Suprapubic skin (tissue), 4 donors: ENCODE data around the gene TBC1D25. TPM values are rescaled to one million over a fixed set of nuclear protein-coding genes. Genes with fewer than 3 reads are reported as not detected.
A peak's percentile ranks its signal among the peaks of the same experiment; 100 is the strongest.

ENCODE experiments used
- DNase-seq, 2 donors: peaks; one replicate each; pipeline ENCODE4 v3.0.0-alpha.2; 2019; ENCODE audit warnings: low spot score in 2 of 2
- H3K27ac ChIP-seq: fragments of 200-600 bp; sonication (generic); one replicate; pipeline ENCODE4 v1.5.1; 2019
- H3K27me3 ChIP-seq: fragments of 200-600 bp; sonication (generic); one replicate; pipeline ENCODE4 v1.5.1; 2019
- H3K36me3 ChIP-seq: fragments of 200-600 bp; sonication (generic); one replicate; pipeline ENCODE4 v1.5.1; 2019
- H3K4me1 ChIP-seq: fragments of 200-600 bp; sonication (generic); one replicate; pipeline ENCODE4 v1.5.1; 2019
- H3K4me3 ChIP-seq: fragments of 200-600 bp; sonication (generic); one replicate; pipeline ENCODE4 v1.5.1; 2019; ENCODE audit warnings: mild to moderate bottlenecking
- H3K9me3 ChIP-seq: fragments of 200-600 bp; sonication (generic); one replicate; pipeline ENCODE4 v1.5.1; 2019
- CTCF ChIP-seq, 2 donors: fragments of 200-600 bp in 1 of 2; fragments of 450-650 bp in 1 of 2; sonication (generic) in 1 of 2; IDR thresholded peaks; one replicate each; pipeline ENCODE4 v1.5.1; 2016 to 2019; ENCODE audit warnings: antibody characterized with exemption in 2 of 2, mild to moderate bottlenecking in 1 of 2, moderate library complexity in 1 of 2
- EP300 ChIP-seq: sonication (generic); formaldehyde crosslinking; IDR thresholded peaks from one replicate; pipeline ENCODE4 v1.6.1; 2017; ENCODE audit warnings: antibody characterized with exemption
- POLR2A ChIP-seq, 2 donors: fragments of 450-650 bp; IDR thresholded peaks; one replicate each; pipeline ENCODE4 v1.6.1; 2017; ENCODE audit warnings: antibody characterized with exemption in 2 of 2, mild to moderate bottlenecking in 2 of 2, moderate library complexity in 2 of 2
- POLR2AphosphoS5 ChIP-seq, 3 donors: sonication (generic); formaldehyde crosslinking; IDR thresholded peaks; one replicate each; pipeline ENCODE4 v1.6.1; 2017; ENCODE audit warnings: antibody characterized with exemption in 3 of 3
- WGBS: methylation state at CpG from one replicate; pipeline ENCODE4 v1.1.5; 2018; 5-methylcytosine and 5-hydroxymethylcytosine counted together
- total RNA-seq, 4 donors: library from RNA; depleted of rRNA; stranded (reverse); fragments of >200 nt; gene quantifications; one replicate each; pipeline ENCODE4 v1.1.0, GENCODE V29; 2016

The TBC1D25 gene
- total RNA-seq, 4 donors from 2014 or later: 12.9 to 21.2 (median 17.3) TPM

- WGBS: 51% methylated on average over 5 of the region's 5 CpGs
- peak overlapping the region; percentile 87 for H3K27ac ChIP-seq
Measured at GRCh38 chrX:48531358-48531959, 8.1 kb upstream of the TBC1D25 start.

GRCh38 chrX:48532161-48532560, 7.4 kb upstream of the TBC1D25 start:
- peaks cover 15% of the 10 kb centered on the region for H3K36me3 ChIP-seq
- H3K27ac ChIP-seq: peak overlapping the region; percentile 87
- no peaks in the 10 kb centered on the region for H3K27me3 ChIP-seq
- WGBS: 70% methylated on average over 1 of the region's 1 CpG
- H3K4me1 ChIP-seq: peaks cover 7% of the 10 kb centered on the region
- DNase-seq: no peak
- no peak overlapping the region for H3K4me3 ChIP-seq
- TF ChIP-seq POLR2AphosphoS5 (IDR thresholded peaks at IDR 0.05) (no peak), CTCF (IDR thresholded peaks at IDR 0.05) (no peak), EP300 (no peak)
- no peaks in the 10 kb centered on the region for H3K9me3 ChIP-seq

More at GRCh38 chrX:48531358-48531959, 8.1 kb upstream of the TBC1D25 start:
- H3K4me3 ChIP-seq: no peak overlapping the region
- no peak for TF ChIP-seq EP300
- TF ChIP-seq POLR2A (IDR thresholded peaks at IDR 0.05): no peak
- no peak for TF ChIP-seq POLR2AphosphoS5 (IDR thresholded peaks at IDR 0.05)
- H3K27me3 ChIP-seq: no peaks in the 10 kb centered on the region
- H3K9me3 ChIP-seq: no peaks in the 10 kb centered on the region
- H3K36me3 ChIP-seq: peaks cover 18% of the 10 kb centered on the region
- peaks cover 7% of the 10 kb centered on the region for H3K4me1 ChIP-seq
- DNase-seq: no peak

- H3K27ac ChIP-seq: no peak overlapping the region
- TF ChIP-seq EP300: no peak
- no peak for TF ChIP-seq POLR2AphosphoS5 (IDR thresholded peaks at IDR 0.05)
- TF ChIP-seq CTCF (IDR thresholded peaks at IDR 0.05): no peak
- no peak for TF ChIP-seq POLR2A (IDR thresholded peaks at IDR 0.05)
- 81% methylated on average over 3 of the region's 3 CpGs for WGBS
Measured at GRCh38 chrX:48533165-48533564, 6.3 kb upstream of the TBC1D25 start.

GRCh38 chrX:48538641-48539344, 721 bp upstream of the TBC1D25 start:
- H3K4me3 ChIP-seq: peak overlapping the region; percentile 66
- peak overlapping the region; percentile 93 for H3K27ac ChIP-seq
- no peaks in the 10 kb centered on the region for H3K27me3 ChIP-seq
- H3K9me3 ChIP-seq: no peaks in the 10 kb centered on the region
- WGBS: 83% methylated on average over 23 of the region's 23 CpGs
- TF ChIP-seq CTCF (IDR thresholded peaks at IDR 0.05) (no peak), POLR2A (IDR thresholded peaks at IDR 0.05) (no peak), EP300 (no peak), POLR2AphosphoS5 (IDR thresholded peaks at IDR 0.05) (no peak)
- peaks cover 9% of the 10 kb centered on the region for H3K4me1 ChIP-seq
- no peak for DNase-seq
- H3K36me3 ChIP-seq: no peaks in the 10 kb centered on the region

More at GRCh38 chrX:48533165-48533564, 6.3 kb upstream of the TBC1D25 start:
- DNase-seq: no peak
- Histone ChIP-seq H3K36me3 (peaks cover 6% of the 10 kb centered on the region), H3K4me3 (no peak overlapping the region), H3K4me1 (peaks cover 7% of the 10 kb centered on the region), H3K27me3 (no peaks in the 10 kb centered on the region), H3K9me3 (no peaks in the 10 kb centered on the region)

GRCh38 chrX:48540028-48540375, 488 bp downstream of the TBC1D25 start:
- Histone ChIP-seq H3K4me1 (peaks cover 9% of the 10 kb centered on the region), H3K27me3 (no peaks in the 10 kb centered on the region), H3K4me3 (peak overlapping the region; percentile 66), H3K9me3 (no peaks in the 10 kb centered on the region), H3K36me3 (peaks cover 7% of the 10 kb centered on the region), H3K27ac (peak overlapping the region; percentile 93)
- TF ChIP-seq POLR2AphosphoS5 (IDR thresholded peaks at IDR 0.05) (no peak), POLR2A (IDR thresholded peaks at IDR 0.05) (no peak), CTCF (IDR thresholded peaks at IDR 0.05) (no peak)
- no peak for DNase-seq
- 49% methylated on average over 12 of the region's 12 CpGs for WGBS
